Glutamatergic neuron (in vitro differentiated cells): Measurements from ENCODE around the gene CDH4. TPM values are rescaled to one million over a fixed set of nuclear protein-coding genes. Genes with fewer than 3 reads are reported as not detected.

ENCODE experiments used
- DNase-seq: peaks from one replicate; pipeline ENCODE4 v3.0.0; 2022
- H3K27ac Mint-ChIP-seq: one replicate; pipeline ENCODE4 v1.8.0; 2020; ENCODE audit warnings: mild to moderate bottlenecking, mixed read lengths, inconsistent platforms; ENCODE audit not compliant: unreplicated experiment
- H3K27me3 Mint-ChIP-seq: one replicate; pipeline ENCODE4 v1.8.0; 2020; ENCODE audit warnings: mild to moderate bottlenecking, moderate library complexity, mixed read lengths, inconsistent platforms; ENCODE audit not compliant: unreplicated experiment
- H3K36me3 Mint-ChIP-seq: one replicate; pipeline ENCODE4 v1.8.0; 2020; ENCODE audit warnings: mild to moderate bottlenecking, mixed read lengths, inconsistent platforms; ENCODE audit not compliant: unreplicated experiment
- H3K4me1 Mint-ChIP-seq: one replicate; pipeline ENCODE4 v1.8.0; 2020; ENCODE audit warnings: mild to moderate bottlenecking, low read depth, mixed read lengths, inconsistent platforms; ENCODE audit not compliant: unreplicated experiment
- H3K4me3 Mint-ChIP-seq: one replicate; pipeline ENCODE4 v1.8.0; 2020; ENCODE audit warnings: mild to moderate bottlenecking, mixed read lengths, inconsistent platforms; ENCODE audit not compliant: unreplicated experiment
- H3K9me3 Mint-ChIP-seq: one replicate; pipeline ENCODE4 v1.8.0; 2020; ENCODE audit warnings: mild to moderate bottlenecking, moderate library complexity, mixed read lengths, inconsistent platforms; ENCODE audit not compliant: unreplicated experiment
- CTCF ChIP-seq: fragments of 200-600 bp; sonication (generic); IDR thresholded peaks from one replicate; pipeline ENCODE4 v1.5.0; 2021; ENCODE audit not compliant: partially characterized antibody, unreplicated experiment
- total RNA-seq: library from RNA; stranded (reverse); fragmentation: NEBNext Ultra II Directional; extraction: Animal tissue kit (Norgen Biotek cat#: 25700); gene quantifications from one replicate; pipeline ENCODE4 v1.2.1, GENCODE V29; 2021; ENCODE audit not compliant: unreplicated experiment

The CDH4 gene
- total RNA-seq, 1 donor from 2014 or later = 1.2 TPM

GRCh38 chr20:61699495-61700374, 447.7 kb downstream of the CDH4 start:
- H3K27ac Mint-ChIP-seq = peak overlapping the region; percentile 7
- no peak overlapping the region for H3K4me3 Mint-ChIP-seq
- H3K36me3 Mint-ChIP-seq = no peaks in the 10 kb centered on the region
- H3K4me1 Mint-ChIP-seq = peaks cover 2% of the 10 kb centered on the region
- DNase-seq = peak; percentile 47
- TF ChIP-seq CTCF = no peak
- H3K27me3 Mint-ChIP-seq = peaks cover 4% of the 10 kb centered on the region
- H3K9me3 Mint-ChIP-seq = peaks cover 8% of the 10 kb centered on the region

DNA sequence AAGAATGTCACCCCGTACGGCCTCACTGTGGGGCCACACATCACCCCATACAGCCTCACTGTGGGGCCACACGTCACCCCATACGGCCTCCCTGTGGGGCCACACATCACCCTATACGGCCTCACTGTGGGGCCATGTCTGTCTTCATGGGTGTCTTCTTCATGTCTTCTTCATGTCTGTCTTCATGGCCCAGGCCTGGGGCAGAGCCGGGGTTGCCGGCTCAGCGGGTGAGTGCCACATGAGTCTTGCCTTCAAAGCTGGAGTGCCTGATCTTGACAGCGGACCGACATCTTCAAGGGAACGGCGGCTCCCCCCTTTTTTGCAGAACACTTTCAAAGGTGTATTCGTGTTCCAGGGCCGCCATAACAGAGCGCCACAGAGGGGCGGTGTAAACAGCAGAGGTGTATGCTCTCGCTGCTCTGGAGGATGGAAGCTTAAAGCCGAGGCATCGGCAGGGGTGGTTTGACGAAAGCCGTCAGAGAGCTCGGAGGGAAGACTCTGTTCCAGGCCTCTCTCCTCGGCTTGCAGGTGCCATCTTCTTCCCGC, 448.6 kb downstream of the CDH4 start:
- Mint-ChIP-seq H3K36me3 (no peaks in the 10 kb centered on the region), H3K9me3 (peaks cover 8% of the 10 kb centered on the region), H3K27ac (no peak overlapping the region), H3K4me3 (no peak overlapping the region), H3K4me1 (peaks cover 2% of the 10 kb centered on the region), H3K27me3 (peaks cover 4% of the 10 kb centered on the region)
- no peak for TF ChIP-seq CTCF
- DNase-seq = no peak

GRCh38 chr20:61701401-61701800, 449.3 kb downstream of the CDH4 start:
- peaks cover 2% of the 10 kb centered on the region for H3K4me1 Mint-ChIP-seq

DNA sequence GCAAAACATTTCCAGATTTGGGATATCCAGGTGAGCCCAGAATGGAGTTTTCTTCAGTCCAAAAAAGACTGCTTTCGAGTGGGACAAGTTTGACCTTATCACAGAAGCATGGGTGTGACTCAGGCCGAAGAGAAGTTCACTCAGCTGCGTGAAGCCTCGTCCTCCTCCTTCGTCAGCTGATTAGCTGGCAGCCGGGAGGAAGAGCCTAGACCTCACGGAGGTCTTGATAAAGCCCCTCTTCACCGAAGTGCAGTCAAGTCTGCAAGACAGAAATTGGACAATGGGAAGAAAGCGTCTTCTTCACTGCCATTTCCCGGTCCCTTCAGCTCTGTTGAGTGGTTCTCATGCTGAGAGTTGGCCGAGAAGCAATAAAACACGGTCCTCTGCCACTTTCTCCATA, 449.7 kb downstream of the CDH4 start:
- Mint-ChIP-seq H3K4me1 (peaks cover 2% of the 10 kb centered on the region), H3K27me3 (peaks cover 2% of the 10 kb centered on the region), H3K4me3 (no peak overlapping the region), H3K36me3 (no peaks in the 10 kb centered on the region), H3K9me3 (peaks cover 6% of the 10 kb centered on the region), H3K27ac (no peak overlapping the region)
- no peak for TF ChIP-seq CTCF
- no peak for DNase-seq

More at GRCh38 chr20:61701401-61701800, 449.3 kb downstream of the CDH4 start:
- Mint-ChIP-seq H3K27me3 (peaks cover 4% of the 10 kb centered on the region), H3K27ac (no peak overlapping the region), H3K9me3 (peaks cover 8% of the 10 kb centered on the region), H3K36me3 (no peaks in the 10 kb centered on the region), H3K4me3 (no peak overlapping the region)
- no peak for DNase-seq
- TF ChIP-seq CTCF = no peak

- Mint-ChIP-seq H3K36me3 (no peaks in the 10 kb centered on the region), H3K27ac (no peak overlapping the region), H3K27me3 (peaks cover 2% of the 10 kb centered on the region), H3K9me3 (peaks cover 2% of the 10 kb centered on the region), H3K4me3 (no peak overlapping the region), H3K4me1 (peaks cover 2% of the 10 kb centered on the region)
- TF ChIP-seq CTCF = no peak
- no peak for DNase-seq
Observed at GRCh38 chr20:61702246-61702645, 450.2 kb downstream of the CDH4 start.
